Activated CD8-positive, alpha-beta memory T cell treated with anti-CD3 and anti-CD28 coated beads, Interleukin-2, amount 50 U/mL, for 4 hours (primary cell): ENCODE data around the gene COMTD1.
"Not testable (repeated sequence)": the region's sequence is repeated elsewhere in the genome, so short reads cannot be mapped to it uniquely, and the experiment has no call there.

Source experiments
- DNase-seq: peaks from one replicate; pipeline ENCODE4 v3.0.0-alpha.2; 2020

Gene COMTD1

DNA sequence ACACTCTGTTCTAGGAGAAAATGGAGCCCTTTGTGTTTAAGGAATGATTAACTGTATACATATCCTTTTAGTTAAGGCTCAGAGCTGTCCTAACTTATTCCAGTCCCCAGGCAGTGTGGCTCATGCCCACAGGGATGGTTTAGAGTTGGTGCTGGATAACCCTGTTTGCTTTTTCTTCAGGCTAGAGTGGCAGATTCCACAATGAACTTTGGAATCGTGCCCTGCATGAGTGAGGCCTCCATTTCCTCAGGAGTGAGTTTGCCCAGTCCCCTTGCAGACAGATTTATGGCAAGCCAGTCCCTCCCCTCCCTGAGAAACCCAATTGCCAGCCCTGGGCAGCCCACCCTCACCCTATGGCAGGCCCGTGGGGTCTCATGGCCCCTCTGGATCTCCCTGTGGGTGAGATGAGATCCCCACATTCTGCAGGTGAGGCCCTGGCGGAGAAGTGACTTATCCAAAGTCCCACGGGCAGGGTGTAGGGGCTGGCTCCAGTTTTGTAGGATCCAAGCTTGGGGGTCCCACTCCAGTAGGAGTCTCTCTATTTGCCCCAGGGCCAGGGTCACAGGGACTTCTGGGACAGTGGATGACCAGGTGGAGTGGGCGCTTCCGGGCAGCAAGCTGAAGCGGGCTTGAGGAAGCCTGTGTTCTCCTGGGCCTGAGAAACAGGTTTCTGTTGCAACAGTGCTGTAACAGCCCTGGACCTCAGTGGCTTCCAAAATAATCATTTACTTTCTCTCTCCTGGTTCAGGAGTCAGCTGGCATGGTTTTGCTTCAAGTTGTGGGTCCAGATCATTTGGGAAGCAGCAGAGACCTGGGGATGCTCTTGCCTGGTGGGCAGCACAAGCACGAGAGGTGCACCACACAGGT lies 9.0 kb upstream of the COMTD1 start:
- DNase-seq, result no peak

GRCh38 chr10:75243426-75243825 lies 7.7 kb upstream of the COMTD1 start:
- DNase-seq, result no peak

GRCh38 chr10:75240329-75241076 lies 4.7 kb upstream of the COMTD1 start:
- DNase-seq, result no peak

DNA sequence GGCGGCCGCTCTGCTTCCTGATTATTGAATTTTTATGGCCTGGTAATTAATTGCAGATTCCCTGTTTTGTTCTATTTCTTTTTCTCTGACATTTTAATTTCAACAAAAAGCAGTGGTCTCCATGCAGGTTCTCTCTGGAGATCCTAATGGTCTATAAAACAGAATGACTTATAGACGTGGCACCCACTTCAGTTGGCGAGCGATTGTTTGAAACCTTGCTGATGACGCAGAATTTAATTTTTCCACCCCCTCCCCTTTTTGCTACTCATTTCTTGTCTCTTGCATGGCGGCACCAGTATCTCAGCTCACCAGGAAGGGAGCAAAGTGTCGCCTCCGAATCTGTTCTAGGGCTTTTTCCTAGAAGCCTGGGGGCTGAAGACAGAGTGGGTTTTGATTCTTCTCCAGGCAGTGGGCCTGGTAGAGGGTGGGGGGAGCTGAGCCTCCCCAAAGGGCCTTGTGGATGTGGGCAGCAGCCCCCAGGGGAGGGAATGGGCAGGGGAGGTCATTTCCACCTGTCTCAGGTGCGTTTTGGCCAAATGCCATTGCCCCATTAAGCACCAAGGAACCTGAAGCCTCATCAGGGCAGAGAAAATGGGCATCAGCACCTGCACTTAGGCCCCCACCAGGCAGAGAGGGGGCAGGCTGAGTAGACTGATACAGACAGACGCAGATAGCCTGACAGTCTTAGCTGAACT lies 3.5 kb upstream of the COMTD1 start:
- no peak for DNase-seq

DNA sequence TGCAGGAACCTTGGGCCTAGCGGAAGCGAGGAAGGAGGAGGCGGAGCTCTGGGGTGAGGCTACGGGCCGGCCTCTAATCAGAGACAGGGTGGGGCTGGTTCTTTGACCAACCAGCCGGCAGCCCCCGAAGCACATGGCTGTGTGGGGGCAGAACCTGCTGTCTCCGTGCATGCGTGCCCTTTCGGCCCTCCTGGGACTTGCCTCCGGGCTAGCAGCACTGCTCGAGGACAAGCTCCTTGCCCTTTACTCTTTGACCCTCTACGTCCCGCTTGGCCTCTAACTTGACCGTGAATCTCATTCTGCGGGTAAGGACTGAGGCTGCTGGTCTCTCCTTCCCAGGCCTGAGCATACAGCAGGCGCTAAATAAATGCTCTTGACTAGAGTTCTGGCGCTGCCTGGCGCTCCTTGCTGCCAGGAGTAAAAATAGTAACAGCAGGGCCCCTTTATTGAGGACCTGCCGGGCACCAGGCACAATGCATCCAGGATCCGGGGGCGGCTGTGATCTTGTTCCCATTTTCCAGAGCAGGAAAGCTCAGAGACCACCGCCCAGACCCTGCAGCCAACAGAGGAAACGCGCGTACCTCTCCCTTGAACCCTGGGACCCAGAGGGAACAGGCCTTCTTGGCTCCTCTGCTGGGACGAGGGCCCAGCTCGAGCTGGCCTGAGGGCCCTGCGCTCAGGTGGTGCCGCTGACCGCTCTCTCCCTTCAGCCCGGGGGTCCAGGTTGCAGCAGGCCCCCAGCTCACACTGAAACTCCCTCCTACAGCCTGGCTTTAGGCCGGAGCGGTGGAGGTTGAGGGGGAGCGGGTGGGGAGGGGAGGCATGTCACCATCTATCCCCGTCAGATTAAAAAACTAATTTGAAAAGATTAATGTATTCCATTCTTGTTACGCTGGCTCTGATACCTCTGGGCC lies 2.7 kb upstream of the COMTD1 start:
- no peak for DNase-seq

DNA sequence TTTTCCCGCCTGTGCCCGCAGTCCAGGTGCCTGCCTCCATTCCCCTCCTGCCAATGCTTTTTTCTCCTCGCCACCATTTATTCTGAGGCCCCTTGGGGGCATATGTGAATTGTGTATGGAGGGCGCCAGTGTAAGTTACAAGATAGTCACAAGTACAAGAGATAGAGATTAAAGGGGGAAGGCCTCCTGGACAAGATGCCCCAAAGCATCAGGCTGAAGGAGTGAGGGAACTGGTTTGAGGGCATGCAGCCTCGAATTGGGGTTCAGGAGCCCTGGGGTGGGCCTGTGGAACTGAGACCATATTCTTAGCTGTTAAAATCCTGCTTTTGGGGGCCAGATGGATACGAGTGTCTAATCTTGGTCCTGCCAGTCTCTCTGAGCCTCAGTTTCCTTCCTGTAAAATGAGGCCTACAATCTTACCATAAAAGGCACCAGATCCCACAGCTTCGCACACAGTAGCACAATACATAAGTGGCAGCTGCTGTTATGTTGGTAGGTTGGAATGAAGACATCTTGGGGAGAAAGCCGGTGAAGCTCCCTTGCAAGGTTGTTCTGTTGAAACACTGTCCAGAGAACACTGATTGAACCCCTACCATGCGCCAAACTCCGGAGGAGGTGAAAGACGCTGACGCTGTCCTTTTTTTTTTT lies 545 bp upstream of the COMTD1 start:
- DNase-seq, result no peak

GRCh38 chr10:75234683-75235374 lies 928 bp downstream of the COMTD1 start:
- peak; percentile 34 for DNase-seq

GRCh38 chr10:75234017-75234682 lies 1.6 kb downstream of the COMTD1 start:
- DNase-seq, result peak; percentile 99

DNA sequence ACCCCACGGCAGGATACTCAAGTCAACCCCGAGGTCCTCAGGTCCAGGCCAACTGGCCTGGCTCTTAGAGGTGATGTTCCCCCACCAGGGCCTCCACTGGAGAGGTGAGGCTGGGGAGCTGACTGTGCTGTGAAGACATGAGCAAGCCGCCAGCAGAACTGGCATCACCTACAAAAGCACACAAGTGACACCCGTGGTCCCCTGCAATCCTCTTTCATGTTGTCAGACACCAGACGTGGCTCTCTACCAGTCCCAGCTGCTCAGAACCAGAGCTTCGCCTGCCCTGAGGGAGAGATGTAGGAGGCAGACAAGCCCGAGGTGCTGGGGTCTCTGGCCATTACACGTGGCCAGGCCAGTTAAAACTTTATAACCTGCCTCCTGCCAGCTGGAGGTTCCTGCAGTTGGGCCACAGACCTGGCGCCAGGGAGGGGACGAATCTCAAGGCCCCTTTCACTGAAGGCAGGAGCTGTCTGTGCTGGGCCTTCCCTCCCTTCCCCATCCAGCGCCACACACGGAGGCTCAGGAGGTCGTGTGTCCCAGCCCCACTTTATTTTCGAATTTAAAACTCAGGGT lies 2.2 kb downstream of the COMTD1 start:
- DNase-seq, result peak; percentile 24

DNA sequence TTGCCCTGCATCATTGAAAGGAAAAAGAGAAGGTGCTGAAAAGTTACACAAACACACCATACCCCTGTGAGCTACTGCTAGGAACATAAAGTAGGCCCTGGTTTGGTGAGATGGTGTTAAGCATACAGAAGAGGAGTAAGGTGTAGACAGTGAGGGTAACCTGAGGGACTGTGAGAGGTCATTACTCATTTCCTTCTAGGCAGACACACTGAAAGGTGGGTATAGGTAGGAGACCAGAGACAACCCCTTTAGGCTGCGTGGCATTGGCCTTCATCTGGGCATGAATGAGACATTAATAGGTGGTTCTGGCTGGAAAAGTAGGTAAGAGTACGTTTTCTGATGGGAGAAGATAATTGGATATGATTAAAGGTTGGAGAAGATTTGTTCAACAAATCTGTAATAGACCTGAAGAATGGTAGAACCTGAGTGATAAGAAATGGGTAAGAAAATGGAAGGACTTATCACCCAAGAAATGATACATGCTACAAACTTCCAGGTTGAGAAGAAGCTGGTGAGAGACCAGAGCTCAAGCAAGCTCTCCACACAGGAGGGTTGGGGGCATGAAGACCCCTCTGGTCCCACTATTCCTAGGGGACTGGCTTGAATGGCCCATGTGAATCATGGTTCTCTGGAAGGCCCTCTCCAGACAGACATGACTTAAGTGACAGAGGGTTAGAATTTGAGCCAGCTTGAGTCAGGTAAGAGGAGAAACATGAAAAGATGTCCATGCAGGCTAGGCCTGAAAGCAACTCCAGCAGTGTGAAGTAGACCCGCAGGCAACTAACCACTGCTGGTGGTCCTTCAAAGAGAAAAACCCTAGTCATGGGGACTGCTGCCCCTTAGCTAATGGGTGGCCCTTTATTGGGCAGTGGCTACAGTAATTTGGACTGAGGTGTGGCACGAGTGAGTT lies 3.8 kb downstream of the COMTD1 start:
- DNase-seq, result no peak

- DNase-seq, result peak; percentile 94
Measured at GRCh38 chr10:75230600-75231038, 5.1 kb downstream of the COMTD1 start.

GRCh38 chr10:75229971-75230370 lies 5.8 kb downstream of the COMTD1 start:
- no peak for DNase-seq

DNA sequence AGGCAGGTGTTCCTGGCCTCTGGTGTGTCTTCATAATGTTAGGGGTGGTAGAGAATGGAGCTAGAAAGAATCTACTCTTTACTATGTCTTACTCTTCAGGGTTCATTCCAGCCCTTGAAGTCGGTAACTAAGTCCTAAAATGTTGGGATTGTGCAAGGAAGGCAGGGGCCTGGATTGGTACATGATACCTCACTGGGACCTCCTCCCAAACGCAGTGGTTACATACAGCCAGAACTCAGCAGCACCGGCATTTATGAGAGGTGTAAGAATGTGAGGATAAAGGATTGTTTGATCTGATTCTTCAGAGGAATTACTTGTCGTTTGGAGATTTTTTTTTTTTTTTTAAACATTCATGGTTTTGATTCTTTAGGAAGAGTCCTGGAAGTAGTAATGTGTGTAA lies 6.9 kb downstream of the COMTD1 start:
- no peak for DNase-seq

DNA sequence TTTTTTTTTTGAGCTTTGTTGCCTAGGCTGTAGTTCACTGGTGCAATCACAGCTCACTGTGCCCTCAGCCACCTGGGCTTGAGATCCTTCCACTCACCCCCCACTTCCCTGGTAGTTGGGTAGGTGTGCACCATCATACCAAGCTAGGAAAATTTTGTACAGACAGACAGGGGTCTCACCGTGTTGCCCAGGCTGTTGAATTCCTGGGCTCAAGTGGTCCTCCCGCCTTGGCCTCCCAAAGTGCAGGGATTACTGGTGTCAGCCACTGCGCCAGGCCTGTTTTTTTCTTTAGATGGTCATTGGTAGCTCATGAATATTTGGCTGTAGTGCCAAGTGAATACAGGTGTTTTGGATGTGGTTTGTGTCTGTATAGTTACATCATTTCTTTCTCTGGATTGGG lies 7.5 kb downstream of the COMTD1 start:
- no peak for DNase-seq

DNA sequence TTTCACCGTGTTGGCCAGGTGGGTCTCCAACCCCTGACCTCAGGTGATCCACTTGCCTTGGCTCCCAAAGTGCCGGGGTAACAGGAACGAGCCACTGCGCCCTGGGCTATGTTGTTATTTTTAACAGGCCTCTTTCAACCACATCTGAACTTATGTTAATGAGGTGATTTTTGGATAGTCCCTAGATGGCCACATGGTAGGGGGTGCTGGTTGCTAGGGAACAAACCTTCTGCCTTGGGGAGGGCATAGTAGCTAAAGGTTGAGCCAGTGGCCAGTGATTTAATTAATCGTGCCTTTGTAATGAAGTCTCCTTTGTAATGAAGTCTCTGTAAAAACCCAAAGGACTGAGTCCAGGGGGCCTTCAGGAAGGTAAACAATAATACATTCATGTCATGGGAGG lies 9.1 kb downstream of the COMTD1 start:
- DNase-seq, result no peak

GRCh38 chr10:75226095-75226494 lies 9.7 kb downstream of the COMTD1 start:
- no peak for DNase-seq

- DNase-seq, result no peak
Measured at GRCh38 chr10:75223507-75223906, 12.2 kb downstream of the COMTD1 start.

DNA sequence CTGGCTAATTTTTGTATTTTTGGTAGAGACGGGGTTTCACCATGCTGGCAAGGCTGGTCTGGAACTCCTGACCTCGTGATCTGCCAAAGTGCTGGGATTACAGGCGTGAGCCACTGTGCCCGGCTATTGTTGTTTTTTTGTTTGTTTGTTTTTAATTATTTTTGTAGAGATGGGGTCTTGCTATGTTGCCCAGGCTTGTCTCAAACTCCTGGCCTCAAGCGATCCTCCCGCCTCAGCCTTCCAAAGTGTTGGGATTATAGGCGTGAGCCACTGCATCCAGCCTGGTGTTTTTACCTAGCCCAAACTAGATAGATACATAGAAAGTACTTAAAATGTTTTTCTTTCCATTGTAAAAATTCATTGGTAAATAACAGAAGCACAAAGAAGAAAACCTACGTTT lies 14.3 kb downstream of the COMTD1 start:
- DNase-seq, result not testable (repeated sequence)

DNA sequence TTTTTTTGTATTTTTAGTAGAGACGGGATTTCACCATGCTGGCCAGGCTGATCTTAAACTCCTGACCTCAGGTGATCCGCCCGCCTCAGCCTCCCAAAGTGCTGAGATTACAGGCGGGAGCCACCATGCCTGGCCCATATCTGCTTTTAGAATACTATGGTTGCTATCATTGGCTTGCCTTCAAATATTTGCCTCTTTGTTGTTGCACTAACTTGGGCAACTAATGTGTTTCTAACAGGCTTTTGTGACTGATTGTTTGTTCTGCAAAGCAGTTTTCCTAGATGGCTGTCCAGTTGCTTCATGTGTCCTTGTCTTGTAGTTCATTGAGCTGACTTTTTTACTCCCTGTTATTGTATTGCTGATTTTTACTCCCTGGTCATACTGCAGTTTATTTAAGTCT lies 15.5 kb downstream of the COMTD1 start:
- DNase-seq, result no peak
